ENCODE measurements around the gene C18orf32.

- no peak for TF ChIP-seq CTCF (IDR thresholded peaks at IDR 0.05; ENCODE audit: low read length)
- TF ChIP-seq EZH2 (optimal IDR thresholded peaks at IDR 0.05; ENCODE audit: low read depth, low read length): no peak
Measured at GRCh38 chr18:49517483-49517882, 30.4 kb upstream of the C18orf32 start.

Data from MM.1S (cell line).